HG02938 (cell line): Measurements from ENCODE around the gene RAD18.

Source experiments
- ATAC-seq: cut with Tn5 transposase; IDR thresholded peaks from one replicate; pipeline ENCODE4 v1.9.1; 2021; ENCODE audit warnings: mild to moderate bottlenecking, moderate library complexity; ENCODE audit not compliant: unreplicated experiment

RAD18 gene

GRCh38 chr3:8900869-8901268 lies 62.4 kb downstream of the RAD18 start:
- ATAC-seq: no peak

DNA sequence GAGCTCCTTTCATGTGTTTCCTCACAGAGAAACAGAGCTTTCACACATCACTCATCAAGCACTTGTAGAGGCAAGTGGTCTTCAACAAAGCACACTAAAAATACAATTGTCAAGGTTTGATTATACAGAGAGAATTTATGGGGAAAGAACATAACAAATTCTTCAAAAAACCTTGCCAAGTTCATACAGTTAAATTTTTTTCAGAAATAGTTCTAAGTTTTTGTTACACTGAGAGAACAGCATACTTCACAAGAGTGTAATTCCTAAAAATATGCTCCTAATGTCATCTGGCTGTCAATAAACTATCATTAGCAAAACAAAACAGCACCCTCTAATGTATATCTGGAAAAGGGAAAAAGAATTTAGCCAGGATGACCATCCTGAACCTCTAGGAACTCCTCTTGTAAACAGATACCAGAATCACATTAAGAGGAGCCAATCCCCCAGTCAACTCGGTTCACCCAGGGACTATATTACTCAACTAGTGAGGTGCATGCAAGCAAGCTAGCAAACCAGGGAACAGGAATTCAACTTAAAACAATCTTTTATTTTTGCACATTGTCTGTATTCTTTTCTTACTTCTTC lies 63.3 kb downstream of the RAD18 start:
- ATAC-seq: no peak

- ATAC-seq: no peak
Measured at GRCh38 chr3:8895829-8896228, 67.4 kb downstream of the RAD18 start.

DNA sequence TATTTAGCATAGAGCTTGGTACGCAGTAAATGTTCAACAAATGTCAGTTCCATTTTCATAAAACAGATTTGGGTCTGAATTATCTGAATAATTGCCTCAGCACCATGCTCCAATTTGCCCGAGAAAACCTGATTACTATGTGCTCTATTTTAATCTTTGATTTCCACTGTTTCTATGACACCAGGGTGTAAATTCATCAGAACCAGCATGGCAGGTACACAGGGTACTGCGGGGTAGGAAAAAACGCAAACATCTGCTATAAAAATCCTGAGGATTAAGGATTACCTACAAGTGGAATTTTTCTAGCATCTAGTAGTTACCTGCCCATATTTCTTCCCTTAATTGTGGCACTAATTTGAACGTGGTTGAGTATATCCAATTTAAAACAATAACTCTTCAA lies 70.3 kb downstream of the RAD18 start:
- ATAC-seq: no peak

- ATAC-seq: no peak
Measured at GRCh38 chr3:8891774-8892173, 71.5 kb downstream of the RAD18 start.

DNA sequence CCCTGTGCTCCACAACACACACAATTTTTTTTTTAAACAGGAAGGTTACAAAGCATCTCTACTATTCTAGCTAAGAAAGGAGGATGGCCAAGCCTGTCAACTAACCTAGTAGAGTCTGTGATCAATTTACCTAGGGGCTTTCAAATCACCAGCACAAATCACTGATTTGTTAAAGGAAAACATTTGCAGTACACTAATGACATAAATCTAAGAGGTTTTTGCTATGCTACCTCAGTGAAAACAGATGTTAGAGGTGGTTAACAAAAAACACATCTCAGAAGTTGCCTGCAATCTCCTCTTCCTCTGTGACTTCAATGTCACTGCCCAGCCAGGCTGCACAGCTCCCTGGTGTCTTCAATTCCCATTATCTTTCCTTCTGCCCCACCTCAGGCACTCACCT lies 72.0 kb downstream of the RAD18 start:
- no peak for ATAC-seq

GRCh38 chr3:8888301-8888915 lies 74.9 kb downstream of the RAD18 start:
- ATAC-seq: no peak

DNA sequence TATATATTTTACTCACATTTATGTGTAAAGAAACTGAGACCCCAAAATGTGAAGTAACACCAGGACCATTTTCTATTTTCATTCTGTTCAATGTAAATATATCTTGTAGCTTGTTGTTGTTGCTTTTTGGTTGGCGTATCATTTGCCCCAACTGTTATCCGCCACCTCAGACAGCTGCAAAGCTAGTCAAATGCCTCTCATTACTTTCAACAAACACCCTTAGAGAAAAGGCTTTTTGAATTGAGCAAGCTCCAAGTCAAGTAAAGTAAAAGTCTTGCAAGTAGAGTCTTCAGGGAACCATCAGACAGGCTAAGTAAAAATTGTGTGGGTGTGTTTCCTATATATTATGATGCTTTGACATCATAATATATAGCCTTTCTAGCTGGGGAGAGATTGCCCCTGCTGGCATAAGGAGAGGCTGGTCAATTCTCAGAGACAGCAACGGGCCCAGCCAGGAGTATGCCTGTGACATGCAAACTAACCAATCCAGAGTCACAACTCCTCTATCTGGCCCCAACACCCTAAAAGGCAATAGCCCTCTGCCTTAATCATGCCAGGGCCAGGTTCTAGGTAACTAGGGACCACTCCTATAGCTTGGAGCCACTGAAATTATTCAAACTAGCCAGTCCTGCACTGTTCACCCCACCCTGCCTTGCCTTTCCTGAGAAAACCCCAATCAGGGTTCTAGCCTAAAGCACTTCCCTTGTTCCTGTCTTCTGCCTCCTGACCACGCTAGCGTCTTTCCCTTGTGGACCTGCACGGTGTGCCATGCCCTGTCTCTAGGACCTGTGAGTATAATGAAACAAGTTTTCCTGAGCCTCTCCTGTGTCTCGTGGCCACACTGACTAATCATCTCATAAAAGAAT lies 75.6 kb downstream of the RAD18 start:
- ATAC-seq: no peak

GRCh38 chr3:8886546-8886945 lies 76.7 kb downstream of the RAD18 start:
- ATAC-seq: no peak

GRCh38 chr3:8885536-8886316 lies 77.5 kb downstream of the RAD18 start:
- ATAC-seq: no peak

DNA sequence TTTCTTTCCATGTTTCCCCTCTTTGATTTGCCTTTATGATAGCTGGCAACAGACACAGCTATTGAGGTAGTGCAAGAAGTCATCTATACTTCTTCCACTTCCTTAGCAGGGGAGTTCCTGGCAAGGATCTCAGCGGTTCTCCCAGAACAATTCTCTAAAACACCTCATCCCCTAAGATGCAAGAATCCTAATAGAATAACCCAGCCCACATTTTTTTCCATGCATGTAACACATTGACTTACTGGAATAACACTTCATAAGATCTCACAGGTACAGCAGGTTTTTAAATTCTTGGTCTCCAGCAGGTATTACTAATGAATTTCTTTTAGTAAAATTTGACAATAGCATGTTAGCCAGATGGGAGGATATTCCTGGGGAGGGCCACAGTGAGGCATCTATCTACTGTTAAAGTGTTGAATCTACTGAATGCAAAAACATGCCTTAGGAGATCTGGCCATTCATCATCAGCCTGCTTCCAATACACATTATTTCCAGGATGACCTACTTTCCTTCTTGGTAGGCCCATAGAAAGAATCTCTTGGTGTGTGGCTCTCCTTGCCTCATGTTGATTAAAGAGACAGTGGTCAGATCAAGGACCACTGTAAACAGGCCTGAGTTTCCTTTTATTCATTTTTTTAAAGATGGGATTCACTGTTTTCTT lies 78.5 kb downstream of the RAD18 start:
- no peak for ATAC-seq

DNA sequence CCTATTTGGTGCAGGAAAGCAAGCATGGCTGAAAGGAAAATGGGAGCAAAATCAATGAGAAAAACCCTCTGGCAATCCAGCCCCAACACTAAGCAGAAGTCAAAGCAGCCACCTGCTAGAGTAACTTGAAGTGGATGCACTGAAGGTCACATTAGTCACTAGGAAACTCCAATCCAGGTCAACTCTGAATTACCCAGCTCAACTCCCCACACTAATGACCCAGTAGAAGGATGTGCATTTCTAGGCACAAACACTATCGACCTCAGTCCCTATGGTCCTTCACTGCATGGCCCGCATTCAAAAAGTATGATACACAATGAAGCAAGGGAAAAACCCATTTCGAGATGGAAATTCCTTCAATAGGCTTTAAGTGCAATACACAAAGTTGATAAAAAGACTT lies 80.6 kb downstream of the RAD18 start:
- no peak for ATAC-seq

DNA sequence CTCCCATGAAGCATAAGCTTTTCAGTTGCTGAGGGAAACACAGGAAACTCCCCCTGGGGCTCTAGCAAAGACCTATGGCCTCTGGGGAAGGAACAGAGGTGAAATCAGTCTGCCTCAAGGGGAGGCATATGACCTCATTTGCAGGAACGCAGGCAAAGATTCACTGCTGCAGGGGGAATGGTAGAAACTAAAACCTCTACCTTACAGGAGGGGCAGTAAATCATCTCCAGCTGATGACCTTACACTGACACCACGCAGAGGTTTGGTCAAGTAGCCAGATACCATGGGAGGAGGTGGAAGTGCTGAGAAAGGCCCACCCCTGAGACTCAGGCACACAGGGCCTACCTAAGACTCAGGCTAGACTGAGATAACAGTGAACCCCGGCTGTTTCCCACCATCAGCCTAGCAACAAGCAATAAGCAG lies 81.1 kb downstream of the RAD18 start:
- no peak for ATAC-seq

DNA sequence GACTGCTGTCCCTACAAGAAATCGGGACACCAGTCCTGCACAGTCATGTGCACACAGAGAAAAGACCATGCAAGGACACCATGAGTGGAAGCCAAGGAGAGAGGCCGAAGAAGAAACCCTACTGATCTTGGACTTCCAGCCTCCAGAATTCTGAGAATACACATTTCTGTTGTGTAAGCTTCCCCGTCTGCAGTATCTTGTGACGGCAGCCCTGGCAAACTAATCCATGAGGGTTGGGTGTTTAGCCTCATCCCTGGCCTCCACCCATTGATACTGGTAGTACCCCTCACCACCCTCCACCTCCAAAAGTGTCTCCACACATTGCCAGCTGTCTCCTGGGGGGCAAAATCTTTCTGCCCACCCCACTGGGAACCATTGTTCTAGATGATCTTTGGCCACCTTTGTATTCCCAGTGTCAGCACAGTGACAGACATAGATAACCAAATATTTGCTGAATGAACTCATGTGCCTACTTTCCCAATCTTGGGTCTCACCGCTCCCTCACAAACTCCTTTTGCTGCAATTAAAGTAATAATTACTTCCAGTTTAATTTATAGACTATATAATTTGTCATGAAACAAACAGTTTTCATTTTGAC lies 83.8 kb downstream of the RAD18 start:
- ATAC-seq: no peak

DNA sequence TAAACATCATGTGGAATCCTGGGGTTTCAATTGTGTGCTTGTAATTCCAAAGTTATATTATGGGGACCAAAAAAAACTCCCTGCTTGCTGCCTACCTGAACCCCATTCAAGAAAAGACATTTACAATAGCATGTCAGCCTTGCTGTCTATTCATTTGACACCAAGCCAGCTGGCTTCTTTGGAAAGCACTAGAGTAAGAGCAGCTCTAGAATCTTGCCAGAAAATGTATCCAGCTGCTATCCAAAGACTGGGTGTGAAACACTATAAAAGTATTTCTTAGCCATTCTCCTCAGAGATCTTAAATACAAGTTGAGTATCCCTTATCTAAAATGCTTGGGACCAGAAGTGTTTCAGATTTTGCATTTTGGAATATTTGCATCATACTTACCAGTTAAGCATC lies 87.4 kb downstream of the RAD18 start:
- ATAC-seq: no peak

DNA sequence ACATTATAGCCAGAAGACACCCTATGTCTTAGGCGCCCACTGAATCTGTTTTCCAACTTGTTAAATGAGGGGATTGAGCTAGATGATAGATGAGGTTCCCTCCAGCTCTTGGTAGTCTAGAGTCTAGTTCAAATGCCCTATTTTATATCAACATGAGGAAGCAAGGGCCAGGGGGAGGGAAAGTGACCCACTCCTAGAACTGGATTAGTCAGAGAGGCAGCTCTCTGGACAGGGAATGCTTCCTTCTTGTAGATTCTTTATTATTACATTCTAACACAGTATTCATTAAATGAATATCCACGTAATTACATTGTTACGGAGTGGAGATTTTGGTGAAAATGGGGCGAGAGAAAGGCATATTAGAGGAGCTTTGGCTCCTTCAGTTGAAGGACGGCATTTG lies 89.5 kb downstream of the RAD18 start:
- no peak for ATAC-seq

DNA sequence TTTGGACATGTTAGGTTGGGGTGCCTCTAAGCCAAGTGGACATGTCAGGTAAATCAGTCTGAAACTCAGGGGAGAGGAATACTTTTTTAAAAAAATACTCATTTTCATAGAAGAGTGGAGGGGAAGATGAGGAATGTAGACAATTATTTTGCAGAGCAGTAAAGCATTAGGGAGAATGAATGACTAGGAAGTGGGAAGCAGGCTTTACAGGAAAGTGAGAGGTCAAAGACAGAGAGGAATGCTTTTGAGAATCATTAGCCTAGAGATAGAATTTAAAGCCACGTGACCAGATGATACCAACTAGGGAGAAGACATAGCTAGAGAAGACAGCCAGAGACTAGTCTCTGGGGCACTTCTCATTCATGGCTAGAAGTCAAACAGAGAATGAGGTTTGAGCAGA lies 91.0 kb downstream of the RAD18 start:
- no peak for ATAC-seq

DNA sequence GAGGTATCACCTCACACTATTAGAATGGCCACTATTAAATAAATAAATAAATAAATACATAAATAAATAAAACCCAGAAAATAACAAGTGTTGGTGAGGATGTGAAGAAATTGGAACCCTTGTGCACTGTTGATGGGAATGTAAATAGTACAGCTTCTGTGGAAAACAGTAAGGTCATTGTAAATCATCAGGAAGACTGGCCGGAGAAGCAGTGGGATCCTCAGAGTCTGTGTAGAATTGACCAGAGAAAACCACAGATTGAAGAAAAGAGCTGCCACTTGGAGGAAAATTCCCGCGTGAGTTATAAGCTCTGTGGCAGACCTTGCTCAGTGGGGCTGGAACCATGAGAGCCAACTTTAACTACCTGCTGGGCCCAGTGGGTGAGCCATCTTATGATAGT lies 92.0 kb downstream of the RAD18 start:
- no peak for ATAC-seq

GRCh38 chr3:8870134-8870533 lies 93.1 kb downstream of the RAD18 start:
- ATAC-seq: no peak

GRCh38 chr3:8869613-8870012 lies 93.7 kb downstream of the RAD18 start:
- ATAC-seq: no peak

DNA sequence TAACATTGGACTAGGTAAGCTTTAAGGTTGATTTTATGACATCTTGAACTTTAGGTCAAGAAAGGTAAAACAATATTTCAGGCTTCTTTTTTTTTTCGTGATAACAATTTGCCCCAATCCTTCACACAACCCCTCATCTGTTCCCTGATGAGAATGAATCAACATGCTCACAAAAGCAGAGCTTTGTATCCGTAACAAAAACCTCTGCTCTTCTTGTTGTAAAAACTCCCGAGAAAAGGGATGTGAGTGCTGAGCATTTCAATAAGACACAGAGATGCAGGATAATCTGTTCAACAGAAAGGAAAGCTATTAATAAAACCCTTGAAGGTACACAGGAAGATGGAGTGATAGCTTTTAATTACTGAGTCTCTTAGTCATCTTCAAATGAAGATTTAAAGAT lies 94.3 kb downstream of the RAD18 start:
- ATAC-seq: no peak
